Stimulated activated CD8-positive, alpha-beta memory T cell treated with anti-CD3 and anti-CD28 coated beads, Interleukin-4, amount 100 ng/mL, for 1 hour (primary cell): ENCODE measurements around the gene KLHDC9.
"Not testable (repeated sequence)": the region's sequence is repeated elsewhere in the genome, so short reads cannot be mapped to it uniquely, and the experiment has no call there.

ENCODE experiments used
- DNase-seq, 2 donors: peaks; one replicate each; pipeline ENCODE4 v3.0.0-alpha.2; 2020; ENCODE audit warnings: low read depth in 2 of 2, low spot score in 1 of 2

The KLHDC9 gene, protein sequence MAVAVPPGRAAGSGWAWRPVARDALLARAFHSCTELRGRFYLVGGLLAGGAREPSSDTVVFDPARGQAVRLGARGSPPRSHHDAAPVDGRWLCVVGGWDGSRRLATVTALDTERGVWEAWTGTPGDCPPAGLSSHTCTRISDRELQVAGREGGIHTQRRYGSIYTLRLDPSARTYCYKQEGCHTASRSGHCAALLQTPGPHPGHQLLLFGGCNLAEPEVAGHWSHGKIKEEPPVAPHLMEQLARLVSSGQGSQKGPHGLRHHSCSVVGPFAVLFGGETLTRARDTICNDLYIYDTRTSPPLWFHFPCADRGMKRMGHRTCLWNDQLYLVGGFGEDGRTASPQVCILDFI

DNA sequence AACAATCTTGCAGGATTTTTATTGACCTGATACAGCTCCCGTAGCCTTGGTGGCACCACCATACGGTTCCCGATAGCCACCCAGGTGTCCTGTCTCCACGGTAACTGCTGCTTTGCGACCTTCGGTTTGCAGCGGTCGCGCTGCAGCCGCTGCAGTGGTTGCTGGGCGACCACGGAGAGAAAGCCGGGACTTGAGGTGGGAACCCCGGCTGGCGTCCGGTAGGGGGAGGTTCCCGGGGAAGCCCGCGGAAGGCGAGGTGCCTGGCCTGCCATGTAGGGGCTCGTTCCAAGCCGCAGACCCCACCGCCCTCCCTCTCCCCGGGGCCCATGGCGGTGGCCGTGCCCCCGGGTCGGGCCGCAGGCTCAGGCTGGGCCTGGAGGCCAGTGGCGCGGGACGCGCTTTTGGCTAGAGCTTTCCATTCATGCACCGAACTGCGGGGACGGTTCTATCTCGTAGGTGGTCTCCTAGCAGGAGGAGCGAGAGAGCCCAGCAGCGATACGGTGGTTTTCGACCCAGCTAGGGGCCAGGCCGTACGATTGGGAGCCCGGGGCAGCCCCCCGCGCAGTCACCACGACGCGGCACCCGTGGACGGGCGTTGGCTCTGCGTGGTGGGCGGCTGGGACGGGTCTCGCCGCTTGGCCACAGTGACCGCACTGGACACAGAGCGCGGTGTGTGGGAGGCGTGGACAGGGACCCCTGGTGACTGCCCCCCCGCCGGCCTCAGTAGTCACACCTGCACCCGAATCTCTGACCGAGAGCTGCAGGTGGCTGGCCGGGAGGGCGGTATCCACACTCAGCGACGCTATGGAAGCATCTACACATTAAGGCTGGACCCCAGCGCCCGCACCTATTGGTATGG is at the start of gene KLHDC9:
Gene KLHDC9 (plus strand): TSS at position 152 of the 859 bp plus-strand sequence. CDS start 175 bp downstream, at position 327.
- DNase-seq: peak; percentile 29 to 33

- DNase-seq: no peak
Observed at GRCh38 chr1:161048949-161049722, 49.0 kb upstream of the KLHDC9 start.

DNA sequence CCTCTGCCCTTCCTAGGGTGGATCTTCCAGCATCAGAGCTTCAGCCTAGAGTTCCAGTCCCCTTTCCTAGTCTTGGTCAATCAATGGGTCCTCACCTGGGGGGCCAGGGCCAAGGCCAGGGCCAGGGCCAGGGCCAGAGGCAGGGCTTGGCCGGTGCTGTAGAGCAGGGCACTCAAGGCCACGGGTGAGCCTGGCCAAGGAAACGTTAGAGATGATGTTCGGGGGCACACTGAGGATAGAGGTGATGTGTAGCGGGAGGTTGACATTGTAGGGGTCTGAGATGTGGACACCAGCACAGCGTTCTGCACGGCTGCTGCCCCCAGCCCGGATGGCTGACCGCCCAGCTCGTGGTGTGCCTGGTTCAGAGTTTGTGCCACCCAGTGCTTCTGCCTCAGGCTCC is 46.9 kb upstream of the KLHDC9 start:
- no peak for DNase-seq

- no peak for DNase-seq
Observed at GRCh38 chr1:161052899-161053298, 45.3 kb upstream of the KLHDC9 start.

DNA sequence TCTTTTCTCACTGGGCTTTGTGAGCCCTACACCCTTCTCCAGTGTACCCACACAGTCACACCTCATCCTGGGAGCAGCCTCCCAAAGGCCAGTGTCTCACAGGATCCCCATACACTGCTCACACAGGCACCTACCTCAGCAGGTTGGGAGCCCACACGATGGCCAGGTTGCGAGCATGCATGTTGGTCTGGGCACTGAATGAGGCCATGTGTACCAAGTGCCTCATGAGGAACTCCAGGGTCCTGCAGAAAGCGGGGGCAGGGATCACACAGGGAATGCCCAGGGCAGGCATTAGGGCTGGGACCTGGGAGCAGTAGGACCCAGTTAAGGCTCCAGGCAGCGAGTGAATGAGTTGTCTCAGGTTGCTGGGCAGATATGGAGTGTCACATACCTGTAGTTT is 43.9 kb upstream of the KLHDC9 start:
- DNase-seq: no peak

- no peak for DNase-seq
Observed at GRCh38 chr1:161054805-161055204, 43.4 kb upstream of the KLHDC9 start.

DNA sequence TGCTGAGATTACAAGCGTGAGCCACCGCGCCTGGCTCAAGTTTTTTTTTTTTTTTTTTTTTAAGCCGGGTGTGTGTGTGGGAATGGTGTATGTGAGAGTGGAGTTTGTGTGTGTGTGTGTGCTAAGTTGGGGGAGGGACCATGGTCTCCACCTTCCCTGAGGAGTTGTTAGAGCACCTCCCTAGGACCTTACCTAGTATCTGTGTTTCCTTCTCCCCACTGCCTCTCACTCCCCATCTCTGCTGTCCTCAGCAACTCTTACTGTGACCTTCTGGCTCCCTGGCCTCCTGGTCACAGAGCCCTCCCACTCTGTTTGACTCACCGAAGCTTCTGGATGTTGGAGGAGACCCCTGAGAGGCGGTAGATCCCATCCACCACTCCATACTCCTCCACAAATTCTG is 38.9 kb upstream of the KLHDC9 start:
- DNase-seq: no peak

- no peak for DNase-seq
Observed at GRCh38 chr1:161061419-161061818, 36.7 kb upstream of the KLHDC9 start.

GRCh38 chr1:161063936-161064335 is 34.2 kb upstream of the KLHDC9 start:
- not testable (repeated sequence) for DNase-seq

GRCh38 chr1:161065681-161066080 is 32.5 kb upstream of the KLHDC9 start:
- DNase-seq: not testable (repeated sequence)

- DNase-seq: no peak
Observed at GRCh38 chr1:161066694-161067093, 31.5 kb upstream of the KLHDC9 start.

DNA sequence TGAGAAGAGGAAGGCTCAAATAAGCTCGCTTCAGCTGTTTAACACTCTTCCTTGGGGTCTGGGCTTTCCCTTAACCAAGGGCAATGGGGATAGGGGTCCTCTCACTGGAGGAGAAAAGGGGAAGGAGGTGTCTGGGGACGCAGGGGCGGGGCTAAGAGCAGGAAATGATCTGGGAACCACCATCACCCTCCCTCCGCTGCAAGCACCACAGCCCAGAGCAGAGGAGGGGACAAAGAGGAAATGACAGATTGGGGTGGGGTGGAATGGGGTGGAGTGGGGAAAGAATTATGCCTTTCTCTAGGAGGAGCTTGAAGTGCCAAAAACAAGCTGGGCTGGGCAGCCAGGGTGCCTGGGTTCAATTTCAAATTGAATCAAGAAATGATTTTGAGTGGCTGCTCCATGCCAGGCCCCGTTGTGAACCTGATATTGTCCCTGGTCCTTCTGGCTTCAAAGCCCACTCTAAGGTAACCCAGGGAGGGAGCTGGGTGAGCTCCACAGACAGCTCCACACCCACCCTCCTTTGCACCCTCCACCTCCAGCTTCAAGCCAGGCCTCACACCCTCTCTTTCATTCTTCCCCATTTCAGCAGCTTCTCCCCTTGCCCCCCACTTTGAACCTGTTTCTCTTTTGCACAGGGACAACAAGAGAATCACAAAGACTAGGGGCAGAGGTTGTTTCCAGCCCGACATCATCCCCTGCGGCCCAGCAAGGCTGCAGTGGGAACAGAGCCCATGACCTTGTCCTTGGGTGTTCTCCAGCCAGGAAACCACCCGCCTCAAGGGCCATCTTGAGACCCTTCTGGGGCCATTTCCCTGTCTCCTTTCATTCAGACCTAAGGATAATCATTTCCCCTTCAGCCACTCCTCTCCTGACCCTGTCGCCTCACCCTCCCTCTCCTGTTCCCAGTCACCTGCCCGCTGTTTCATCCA is 29.6 kb upstream of the KLHDC9 start:
- peak; percentile 49 to 65 for DNase-seq

DNA sequence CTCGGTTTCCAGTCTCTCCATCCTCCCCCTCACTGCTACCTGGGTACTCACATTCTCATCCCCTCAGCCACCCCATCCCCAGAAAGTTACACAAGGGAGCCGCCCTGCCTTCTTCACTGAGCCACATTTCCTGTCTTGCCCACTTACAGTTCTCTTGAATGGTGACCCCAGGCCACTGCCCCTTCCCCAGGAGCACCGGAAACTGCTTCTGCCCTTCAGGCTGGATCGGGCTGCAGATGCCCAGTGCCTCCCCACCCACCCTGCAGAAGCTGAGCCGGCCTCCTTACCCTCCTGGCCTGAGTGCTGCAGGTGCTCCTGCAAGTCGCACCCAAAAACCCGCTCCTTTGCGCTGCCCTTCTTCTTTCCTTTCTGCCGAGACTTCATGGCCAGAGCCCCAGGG is 28.9 kb upstream of the KLHDC9 start:
- no peak for DNase-seq

DNA sequence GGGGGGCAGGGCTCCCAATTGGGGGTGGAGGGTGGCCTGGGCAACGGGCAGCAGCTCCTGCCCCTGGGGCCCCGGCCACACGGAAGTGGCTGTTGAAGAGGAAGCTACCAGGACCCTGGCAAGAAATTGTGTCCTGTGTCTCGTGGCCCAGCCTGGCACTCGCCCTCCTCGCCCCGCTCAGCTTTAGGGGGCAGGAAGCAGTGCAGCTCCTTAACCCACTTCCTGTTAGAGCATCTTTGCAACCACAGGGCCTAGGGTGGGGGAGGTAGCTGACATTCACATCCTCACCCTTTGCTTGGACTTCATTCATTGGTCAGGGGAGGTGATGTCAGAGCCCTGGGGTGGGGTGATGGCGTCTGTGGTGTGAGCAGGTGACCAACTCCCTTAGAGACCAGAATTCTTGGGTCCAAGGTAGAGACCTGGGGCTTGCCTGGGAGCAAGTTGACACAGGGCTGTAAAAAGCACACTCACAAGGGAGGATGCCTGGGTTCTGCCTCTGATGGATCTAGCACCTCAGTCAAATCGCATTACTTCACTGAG is 28.4 kb upstream of the KLHDC9 start, which contains the start of gene ARHGAP30:
Gene ARHGAP30 (minus strand): TSS at position 161 of the 540 bp plus-strand sequence. CDS start 267 bp downstream, outside the sequence.
- peak; percentile 54 to 67 for DNase-seq

DNA sequence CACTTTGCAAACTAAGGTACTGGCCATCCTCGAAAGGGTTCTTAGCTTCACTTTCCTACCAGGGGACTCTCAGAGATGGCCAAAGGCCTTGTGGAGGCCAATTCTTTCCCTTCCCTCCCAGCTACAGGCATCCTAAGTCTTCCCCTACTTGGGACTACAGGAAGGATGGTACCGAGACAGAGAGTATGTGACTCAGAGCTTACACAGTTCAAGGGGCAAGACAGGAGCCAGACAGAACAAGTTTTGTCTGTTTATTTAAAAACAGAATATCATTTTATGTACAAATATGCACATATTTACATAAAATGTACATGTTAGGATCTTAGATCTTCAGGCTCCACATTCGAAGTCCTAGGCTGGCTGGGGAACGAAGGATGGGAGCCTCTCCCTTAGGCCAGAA is 27.4 kb upstream of the KLHDC9 start:
- DNase-seq: no peak

- DNase-seq: peak in 1 of 2 donors; percentile 34
Observed at GRCh38 chr1:161071886-161072371, 26.2 kb upstream of the KLHDC9 start.

DNA sequence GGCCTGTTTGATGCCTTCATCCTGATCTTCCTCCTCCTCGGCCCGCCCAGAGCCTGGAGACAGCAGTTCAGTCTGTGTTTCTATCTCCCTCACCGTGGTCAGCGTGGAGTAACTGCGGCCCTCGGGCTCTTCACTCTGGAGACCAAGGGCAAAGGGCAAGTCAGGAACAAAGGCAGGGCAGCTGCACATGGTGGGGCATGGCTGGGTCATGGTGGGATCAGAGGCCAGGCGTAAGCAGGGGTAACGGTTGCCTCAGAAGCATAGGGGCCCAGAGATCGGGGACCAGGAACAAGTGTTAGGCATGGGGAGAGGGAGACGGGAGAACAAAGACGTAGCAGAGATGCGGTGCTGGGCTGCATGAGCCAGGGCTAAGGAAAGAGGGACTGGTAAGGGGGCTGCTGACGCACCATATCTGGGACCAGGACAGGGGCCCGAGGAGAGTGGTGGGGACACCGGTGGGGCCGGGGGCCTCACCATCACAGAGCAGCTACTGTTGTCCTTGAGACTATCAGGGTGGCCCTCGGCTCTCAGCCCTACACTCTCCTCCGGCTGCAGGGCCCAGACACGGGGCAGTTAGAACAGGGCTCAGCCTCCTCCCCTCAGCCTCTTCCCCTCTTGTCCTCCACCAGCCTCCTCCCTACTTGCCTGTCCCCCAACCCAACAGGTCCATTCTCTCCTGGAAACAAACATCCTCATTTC is 25.3 kb upstream of the KLHDC9 start:
- DNase-seq: no peak

DNA sequence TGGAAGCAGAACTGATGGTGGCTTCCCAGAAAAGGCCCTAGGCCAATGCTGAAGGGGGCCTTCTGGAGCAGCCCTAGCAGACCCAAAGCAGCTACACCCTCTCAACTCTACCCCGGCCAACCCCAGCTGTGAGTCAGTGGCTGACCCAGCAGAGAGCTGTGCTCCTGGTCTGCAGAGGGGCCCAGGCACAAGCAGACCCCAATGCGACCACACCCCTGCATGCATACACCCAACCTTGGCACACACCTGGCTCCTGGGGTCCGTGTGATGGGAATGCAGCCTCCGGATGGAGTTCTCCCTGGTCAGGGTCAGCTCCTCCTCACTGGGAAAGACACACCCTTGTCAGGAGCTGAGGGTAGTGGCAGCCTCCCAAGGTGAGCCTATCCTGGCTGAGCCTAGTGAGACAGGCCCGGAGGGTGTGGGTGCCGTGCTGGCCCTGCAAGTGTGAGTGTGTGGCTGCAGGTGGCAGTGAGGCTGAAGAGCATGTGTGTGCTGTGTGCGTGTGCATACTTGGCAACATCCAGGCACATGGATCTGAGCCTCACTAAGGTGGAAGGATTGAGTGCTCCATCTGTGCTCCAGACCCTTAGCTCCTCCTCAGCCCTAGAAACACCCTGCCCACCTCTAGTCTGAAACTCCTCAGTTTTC is 24.6 kb upstream of the KLHDC9 start:
- no peak for DNase-seq
